HCT116 (cell line): Measurements from ENCODE around the gene GOLIM4. TPM values are rescaled to one million over a fixed set of nuclear protein-coding genes. Genes with fewer than 3 reads are reported as not detected.

Experiments used
- ATAC-seq: fragments of 200-7000 bp; cut with Tn5 transposase; 2 replicates; pipeline ENCODE4 v1.9.1; 2020; ENCODE audit warnings: mild to moderate bottlenecking, moderate library complexity
- BruUV-seq: library from RNA; stranded (reverse); fragments of 400-500 nt; replicated peaks from 2 replicates; lab custom pipeline; 2021; lab: Mats Ljungman, UMichigan
- CTCF ChIA-PET: fragments of 300-600 bp; sonication (Branson Sonifier 250); formaldehyde crosslinking; loops from one replicate; lab custom pipeline; 2021; ENCODE audit warnings: antibody characterized with exemption; lab: Charles Lee
- POLR2A ChIA-PET: fragments of 300-600, 350-600 bp; sonication (Branson Sonifier 250); formaldehyde crosslinking; loops from one replicate; lab custom pipeline; 2021; ENCODE audit warnings: antibody characterized with exemption; lab: Charles Lee
- RAD21 ChIA-PET, 2 experiments: fragments of 300-600 bp; sonication (Branson Sonifier 250); formaldehyde crosslinking; loops; one replicate each; lab custom pipeline; 2023; ENCODE audit warnings: low total read pairs in 2 of 2; ENCODE audit not compliant: uncharacterized antibody in 2 of 2, unreplicated experiment in 2 of 2, low non-redundant PET in 1 of 2; lab: Charles Lee
- DNase-seq: peaks from one replicate; pipeline ENCODE4 v3.0.0-alpha.2; 2010; ENCODE audit warnings: low read depth, low spot score
- H2AFZ ChIP-seq: fragments of 200-600 bp; shearing (Covaris generic), sonication (generic); 2 replicates; pipeline ENCODE4 v1.6.1; 2017; ENCODE audit warnings: low read depth, mixed run types, mixed read lengths, antibody characterized with exemption, low read length; ENCODE audit not compliant: poor library complexity, severe bottlenecking
- H3K27ac ChIP-seq: 2 replicates; pipeline ENCODE4 v1.5.1; 2012; ENCODE audit warnings: low read depth, low read length
- H3K27me3 ChIP-seq: fragments of 200-600 bp; sonication (generic); 2 replicates; pipeline ENCODE4 v1.6.1; 2016; ENCODE audit warnings: mixed run types, low read length, mixed read lengths; ENCODE audit not compliant: insufficient read depth
- H3K36me3 ChIP-seq, 2 experiments: fragments of 200-500 bp in 1 of 2; fragments of 200-600 bp in 1 of 2; sonication (Bioruptor generic) in 1 of 2; sonication (generic) in 1 of 2; 2 replicates each; pipeline versions ENCODE4 v1.5.1 to v1.6.1; 2014 to 2016; ENCODE audit warnings: low read length in 2 of 2, inconsistent platforms in 1 of 2, mixed read lengths in 1 of 2, mixed run types in 1 of 2; ENCODE audit not compliant: insufficient read depth in 2 of 2, control insufficient read depth in 1 of 2
- H3K4me1 ChIP-seq, 2 experiments: fragments of 200-600 bp in 1 of 2; sonication (generic) in 1 of 2; 2 replicates each; pipeline versions ENCODE4 v1.5.1 to v1.6.1; 2012 to 2017; ENCODE audit warnings: low read length in 2 of 2, inconsistent platforms in 1 of 2, mild to moderate bottlenecking in 1 of 2, mixed read lengths in 1 of 2, mixed run types in 1 of 2, moderate library complexity in 1 of 2; ENCODE audit not compliant: insufficient read depth in 2 of 2, control insufficient read depth in 1 of 2
- H3K4me2 ChIP-seq: fragments of 200-600 bp; sonication (generic); 2 replicates; pipeline ENCODE4 v1.6.1; 2017; ENCODE audit warnings: mixed run types, low read length, mixed read lengths
- H3K4me3 ChIP-seq, 2 experiments: fragments of 200-600 bp in 1 of 2; sonication (generic) in 1 of 2; replicated peaks in 1 of 2; 2 replicates each; pipeline ENCODE4 v1.5.1; 2011 to 2016; ENCODE audit warnings: low read length in 2 of 2, control low read depth in 1 of 2, low read depth in 1 of 2, mild to moderate bottlenecking in 1 of 2, mixed read lengths in 1 of 2, mixed run types in 1 of 2
- H3K79me2 ChIP-seq: fragments of 200-600 bp; sonication (generic); 2 replicates; pipeline ENCODE4 v1.6.1; 2017; ENCODE audit warnings: mild to moderate bottlenecking, mixed run types, low read length, moderate library complexity, mixed read lengths; ENCODE audit not compliant: insufficient read depth
- H3K9ac ChIP-seq: fragments of 200-600 bp; sonication (generic); 2 replicates; pipeline ENCODE4 v1.6.1; 2016; ENCODE audit warnings: low read length, mixed read lengths
- H3K9me2 ChIP-seq: fragments of 200-600 bp; sonication (generic), shearing (Covaris generic); 2 replicates; pipeline ENCODE4 v1.6.1; 2017; ENCODE audit warnings: mixed run types, mild to moderate bottlenecking, moderate library complexity; ENCODE audit not compliant: insufficient read depth
- H3K9me3 ChIP-seq, 2 experiments: fragments of 200-500 bp in 1 of 2; fragments of 200-600 bp in 1 of 2; sonication (Bioruptor generic) in 1 of 2; sonication (generic) in 1 of 2; 2 replicates each; pipeline ENCODE4 v1.6.1; 2014 to 2017; ENCODE audit warnings: low read length in 2 of 2, mixed read lengths in 2 of 2, inconsistent platforms in 1 of 2, low read depth in 1 of 2, mild to moderate bottlenecking in 1 of 2, mixed run types in 1 of 2, moderate library complexity in 1 of 2; ENCODE audit not compliant: control insufficient read depth in 1 of 2, insufficient read depth in 1 of 2
- H4K20me1 ChIP-seq: fragments of 200-600 bp; sonication (generic), shearing (Covaris generic); 2 replicates; pipeline ENCODE4 v1.6.1; 2017; ENCODE audit warnings: mixed run types, mild to moderate bottlenecking, moderate library complexity; ENCODE audit not compliant: insufficient read depth
- ATF3 ChIP-seq: IDR thresholded peaks from 2 replicates; pipeline ENCODE4 v1.6.1; 2012
- CBX3 ChIP-seq: IDR thresholded peaks from 2 replicates; pipeline ENCODE4 v1.6.1; 2012; ENCODE audit warnings: low read depth
- CTCF ChIP-seq, 3 experiments: fragments of 200-600 bp in 1 of 3; sonication (generic) in 1 of 3; IDR thresholded peaks in 2 of 3; conservative IDR thresholded peaks in 1 of 3; 2 replicates each; pipeline ENCODE4 v1.5.1; 2012 to 2017; ENCODE audit warnings: low read depth in 2 of 3, low read length in 2 of 3, antibody characterized with exemption in 1 of 3, borderline replicate concordance in 1 of 3, control low read depth in 1 of 3, mild to moderate bottlenecking in 1 of 3, mixed read lengths in 1 of 3, mixed run types in 1 of 3, moderate library complexity in 1 of 3; ENCODE audit not compliant: insufficient read depth in 1 of 3
- ELF1 ChIP-seq: IDR thresholded peaks from 2 replicates; pipeline ENCODE4 v1.6.1; 2012; ENCODE audit warnings: low read depth, borderline replicate concordance
- EZH2 ChIP-seq: fragments of 200-600 bp; sonication (generic); IDR thresholded peaks from 2 replicates; pipeline ENCODE4 v1.6.1; 2017; ENCODE audit warnings: antibody characterized with exemption, mixed run types
- FOSL1 ChIP-seq: IDR thresholded peaks from 2 replicates; pipeline ENCODE4 v1.6.1; 2012; ENCODE audit warnings: low read depth
- JUND ChIP-seq: IDR thresholded peaks from 2 replicates; pipeline ENCODE4 v1.6.1; 2012
- POLR2AphosphoS5 ChIP-seq: IDR thresholded peaks from 2 replicates; pipeline ENCODE4 v1.6.1; 2011; ENCODE audit warnings: mild to moderate bottlenecking, low read depth, low read length, moderate library complexity
- SP1 ChIP-seq: IDR thresholded peaks from 2 replicates; pipeline ENCODE4 v1.6.1; 2012; ENCODE audit warnings: low read depth
- SRF ChIP-seq: IDR thresholded peaks from 2 replicates; pipeline ENCODE4 v1.6.1; 2012; ENCODE audit warnings: low read depth
- TCF7L2 ChIP-seq: IDR thresholded peaks from 2 replicates; pipeline ENCODE4 v1.7.0; 2011; ENCODE audit warnings: borderline replicate concordance, inconsistent platforms; ENCODE audit not compliant: insufficient read depth, insufficient read length; ENCODE audit errors: extremely low read depth
- YY1 ChIP-seq: IDR thresholded peaks from 2 replicates; pipeline ENCODE4 v1.6.1; 2011; ENCODE audit warnings: low read length, low read depth, moderate library complexity, mild to moderate bottlenecking; ENCODE audit not compliant: insufficient replicate concordance; ENCODE audit errors: extremely low read depth
- ZFX ChIP-seq: fragments of 450-650 bp; IDR thresholded peaks from 2 replicates; pipeline ENCODE4 v1.6.1; 2017
- ZNF274 ChIP-seq: fragments of 200-500 bp; sonication (Bioruptor generic); IDR thresholded peaks from 2 replicates; pipeline ENCODE4 v1.6.1; 2014; ENCODE audit warnings: mild to moderate bottlenecking, low read depth, low read length, inconsistent platforms
- intact Hi-C: fragments of 100-400 bp; cut with micrococcal nuclease; formaldehyde crosslinking; loops from 2 replicates; pipeline ENCODE4 v1.10.0; 2022
- total RNA-seq: library from RNA; stranded (reverse); gene quantifications from one replicate; pipeline ENCODE4 v1.2.1, GENCODE V29; 2021; ENCODE audit not compliant: unreplicated experiment

The GOLIM4 gene
- total RNA-seq, 1 experiment from 2014 or later: 10.6 TPM

GRCh38 chr3:168071591-168072322 is 24.0 kb downstream of the GOLIM4 start:
- ATAC-seq (peak; percentile 88), DNase-seq (peak; percentile 70)
- Histone ChIP-seq H3K4me1 (peaks cover 18 to 37% of the 10 kb centered on the region in 2 experiments), H3K9me2 (no peaks in the 10 kb centered on the region; the same call in 1 of the 2 replicates), H4K20me1 (no peaks in the 10 kb centered on the region), H3K9me3 (no peaks in the 10 kb centered on the region), H2AFZ (peak overlapping the region; percentile 27), H3K27me3 (no peaks in the 10 kb centered on the region), H3K4me3 (peak overlapping the region in 1 of 2 experiments; percentile 30; a peak in 2 of 4 replicates), H3K4me2 (peak overlapping the region; percentile 70), H3K36me3 (no peaks in the 10 kb centered on the region), H3K9ac (peak overlapping the region; percentile 28), H3K79me2 (0 out of 2 replicates have a peak, but pooled peaks cover 2% of the 10 kb centered on the region), H3K27ac (peak overlapping the region; percentile 66; the same call in 1 of the 2 replicates)
- ChIA-PET RAD21 (no interaction called here), CTCF (no interaction called here), POLR2A (no interaction called here)
- no TSS peak for BruUV-seq
- TF ChIP-seq ATF3: 0 out of 2 replicates have a peak, but pooled peaks have one; percentile 20
- TF ChIP-seq POLR2AphosphoS5: peak; percentile 31; the same call in 1 of the 2 replicates
- peak; percentile 93 for TF ChIP-seq FOSL1
- TF ChIP-seq SRF: no peak
- no peak for TF ChIP-seq ZFX
- TF ChIP-seq CTCF (IDR thresholded peaks at IDR 0.05 in 2 of 3, conservative IDR thresholded peaks at IDR 0.05 in 1 of 3; ENCODE audit: borderline replicate concordance in 1 of 3, insufficient read depth in 1 of 3, low read depth in 2 of 3, low read length in 2 of 3): no peak
- TF ChIP-seq ELF1: no peak
- no peak for TF ChIP-seq EZH2
- peak; percentile 67 for TF ChIP-seq SP1
- peak; percentile 86 for TF ChIP-seq JUND
- peak; percentile 65; the same call in 1 of the 2 replicates for TF ChIP-seq CBX3
- TF ChIP-seq ZNF274: no peak
- no peak for TF ChIP-seq YY1
- peak; percentile 69 for TF ChIP-seq TCF7L2
- intact Hi-C loops: no loop called here
